ENCODE data around the gene ROCK2.

The ROCK2 gene

DNA sequence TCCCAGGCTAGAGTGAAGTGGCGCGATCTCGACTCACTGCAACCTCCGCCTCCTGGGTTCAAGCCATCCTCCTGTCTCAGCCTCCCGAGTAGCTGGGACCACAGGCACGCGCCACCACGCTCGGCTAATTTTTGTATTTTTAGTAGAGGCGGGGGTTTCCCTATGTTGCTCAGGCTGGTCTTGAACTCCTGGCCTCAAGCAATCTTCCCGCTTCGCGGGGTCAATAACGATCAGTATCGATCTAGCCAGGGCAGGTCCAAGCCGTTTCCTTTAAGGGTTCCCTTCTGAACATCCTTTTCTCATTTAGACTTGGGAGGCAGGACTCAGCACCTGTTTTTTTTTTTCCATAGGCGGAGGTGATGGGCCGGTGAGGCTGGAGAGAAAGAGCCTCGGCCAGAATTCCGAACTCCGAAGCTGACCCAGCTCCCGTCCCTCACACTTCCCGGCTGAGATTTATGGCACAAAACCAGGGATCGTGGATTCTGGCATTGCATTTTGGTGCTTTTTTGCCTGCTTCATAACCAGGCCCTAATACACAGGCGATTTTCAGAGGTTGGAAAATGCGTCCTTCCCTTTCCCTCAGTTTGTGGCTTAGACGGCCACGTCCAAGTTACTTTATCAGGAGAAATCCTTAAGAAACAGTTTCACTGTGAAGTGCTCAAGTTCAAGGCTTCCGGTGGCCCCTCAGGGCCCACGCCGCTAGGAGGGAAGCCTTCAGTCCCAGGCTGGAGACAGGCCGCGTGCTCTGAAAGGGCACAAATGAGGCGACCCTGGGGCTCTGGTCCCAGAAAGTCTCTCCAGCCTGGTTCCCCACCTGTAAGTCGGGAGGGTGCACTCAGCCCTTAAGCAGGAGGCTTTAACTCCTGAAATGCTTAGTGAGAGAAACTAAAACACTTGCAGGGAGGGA is 190.2 kb downstream of the ROCK2 start:
- DNase-seq (ENCODE audit: low read depth in 2 of 2): no peak

DNA sequence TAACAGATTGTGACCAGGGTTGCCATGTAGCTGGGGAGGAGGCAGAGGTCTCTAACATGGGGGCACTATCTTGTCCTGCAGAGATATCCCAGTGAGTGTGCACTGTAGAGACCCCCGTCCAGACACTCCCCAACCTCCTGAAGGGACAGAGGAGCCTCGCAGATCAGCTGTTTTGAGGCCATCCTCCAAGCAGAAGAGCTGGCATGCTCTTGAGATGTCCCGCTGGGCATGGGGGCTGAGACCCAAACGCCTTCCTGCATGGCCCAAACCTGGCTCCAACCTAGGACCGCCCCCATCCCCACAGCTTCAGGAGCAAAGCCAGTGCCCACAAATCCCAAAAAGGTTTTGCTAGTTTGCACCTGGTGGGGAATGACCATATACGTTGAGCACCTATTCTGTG is 191.8 kb downstream of the ROCK2 start:
- DNase-seq (ENCODE audit: low read depth in 2 of 2): no peak

DNA sequence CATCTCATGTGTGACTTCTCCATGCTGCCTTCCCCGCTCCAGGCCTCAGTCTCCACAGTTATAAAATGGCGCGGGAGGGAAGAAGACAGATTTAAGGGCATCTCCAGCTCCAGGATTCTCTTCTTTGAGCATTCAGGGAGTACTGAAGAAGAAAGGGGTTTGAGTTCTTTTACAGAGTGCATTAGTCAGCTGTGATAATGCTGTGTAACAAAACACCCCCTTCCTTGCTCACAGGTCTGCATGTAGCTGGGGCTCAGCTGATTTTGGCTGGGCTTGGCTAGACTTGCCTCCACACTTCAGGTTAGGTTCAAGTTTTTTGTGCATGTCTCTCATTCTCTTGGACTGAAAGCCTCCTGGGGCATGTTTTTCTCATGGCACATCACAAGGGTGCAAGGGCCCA is 197.2 kb downstream of the ROCK2 start:
- no peak for DNase-seq (ENCODE audit: low read depth in 2 of 2)

GRCh38 chr2:11146076-11146475 is 198.4 kb downstream of the ROCK2 start:
- DNase-seq (ENCODE audit: low read depth in 2 of 2): no peak

- no peak for DNase-seq (ENCODE audit: low read depth in 2 of 2)
These were observed 199.1 kb downstream of the ROCK2 start for GRCh38 chr2:11145350-11145749.

GRCh38 chr2:11144738-11145079 is 199.7 kb downstream of the ROCK2 start:
- no peak for DNase-seq (ENCODE audit: low read depth in 2 of 2)

- no peak for DNase-seq (ENCODE audit: low read depth in 2 of 2)
These were observed 200.2 kb downstream of the ROCK2 start for GRCh38 chr2:11144077-11144737.

DNA sequence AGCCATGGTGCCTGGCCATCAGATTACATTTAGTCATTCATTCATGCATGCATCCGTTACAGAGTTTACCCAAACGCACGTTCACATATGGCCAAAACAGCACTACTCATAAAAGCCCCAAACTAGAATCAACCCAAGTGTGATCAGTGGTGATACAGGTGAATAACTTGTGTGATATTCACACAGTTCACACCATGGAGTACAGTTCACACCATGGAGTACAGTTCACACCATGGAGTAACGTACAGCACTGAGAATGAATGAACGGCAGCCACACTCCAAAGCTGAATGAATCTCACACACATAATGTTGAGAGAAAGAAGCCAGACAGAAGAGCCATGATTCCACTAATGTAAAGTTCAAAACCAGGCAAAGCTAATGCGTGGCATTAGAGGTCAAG is 201.4 kb downstream of the ROCK2 start:
- DNase-seq (ENCODE audit: low read depth in 2 of 2): no peak

DNA sequence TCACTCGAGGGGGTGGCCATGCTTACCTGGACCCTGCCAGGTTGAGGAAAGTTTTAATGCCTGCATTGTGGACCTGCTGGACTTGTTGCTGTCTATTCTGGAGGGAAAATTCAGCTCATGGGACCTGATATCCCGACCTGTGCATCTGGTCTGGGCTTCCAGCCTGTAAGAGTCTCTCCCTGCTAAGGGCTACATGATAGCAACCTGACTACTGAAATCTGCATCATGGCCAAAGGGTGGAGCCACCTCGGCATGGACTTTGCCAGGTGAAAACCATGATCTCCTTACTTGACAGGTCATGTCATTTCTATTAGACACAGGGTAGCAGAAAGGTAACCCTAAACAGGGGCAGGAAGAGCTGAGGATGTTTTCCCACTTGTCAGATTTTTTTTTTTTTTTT is 202.1 kb downstream of the ROCK2 start:
- DNase-seq (ENCODE audit: low read depth in 2 of 2): no peak

- no peak for DNase-seq (ENCODE audit: low read depth in 2 of 2)
These were observed 203.1 kb downstream of the ROCK2 start for GRCh38 chr2:11141319-11141718.

GRCh38 chr2:11140492-11140891 is 203.9 kb downstream of the ROCK2 start:
- DNase-seq (ENCODE audit: low read depth in 2 of 2): no peak

DNA sequence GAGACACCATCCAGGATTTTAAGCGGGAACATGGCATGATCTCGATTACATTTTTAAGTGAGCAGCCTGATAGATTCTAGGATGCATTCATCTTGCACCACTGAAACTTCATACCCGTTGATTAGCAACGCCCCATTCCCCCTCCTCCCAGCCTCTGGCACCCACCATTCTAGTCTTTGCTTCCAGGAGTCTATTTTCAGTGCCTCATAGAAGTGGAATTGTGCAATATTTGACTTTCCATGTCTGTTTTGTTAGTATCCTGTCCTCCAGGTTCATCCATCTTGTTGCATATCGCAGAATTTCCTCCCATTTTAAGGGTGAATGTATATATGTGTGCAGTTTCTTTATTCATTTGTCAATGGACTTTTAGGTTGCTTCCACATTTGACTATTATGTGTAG is 210.1 kb downstream of the ROCK2 start:
- no peak for DNase-seq (ENCODE audit: low read depth in 2 of 2)

DNA sequence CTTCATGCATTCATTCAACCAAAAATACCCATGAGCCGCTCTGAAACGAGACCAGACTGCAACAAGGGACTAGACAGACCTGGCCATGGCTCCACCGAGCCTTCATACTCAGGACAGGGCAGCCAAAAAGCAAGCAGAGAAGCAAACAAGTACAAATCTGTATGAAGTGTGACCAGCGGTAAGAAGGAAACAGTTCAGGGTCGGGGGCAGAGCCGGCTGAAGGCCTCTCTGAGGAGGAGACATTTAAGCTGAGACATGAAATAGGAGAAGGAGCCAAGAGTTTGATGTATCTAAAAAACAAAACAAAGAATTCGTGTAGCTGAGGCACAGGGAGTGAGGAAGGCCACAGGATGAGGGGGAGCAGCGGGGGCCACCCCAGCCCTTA is 210.5 kb downstream of the ROCK2 start:
- DNase-seq (ENCODE audit: low read depth in 2 of 2): no peak

- DNase-seq (ENCODE audit: low read depth in 2 of 2): no peak
These were observed 211.0 kb downstream of the ROCK2 start for GRCh38 chr2:11133238-11133935.

DNA sequence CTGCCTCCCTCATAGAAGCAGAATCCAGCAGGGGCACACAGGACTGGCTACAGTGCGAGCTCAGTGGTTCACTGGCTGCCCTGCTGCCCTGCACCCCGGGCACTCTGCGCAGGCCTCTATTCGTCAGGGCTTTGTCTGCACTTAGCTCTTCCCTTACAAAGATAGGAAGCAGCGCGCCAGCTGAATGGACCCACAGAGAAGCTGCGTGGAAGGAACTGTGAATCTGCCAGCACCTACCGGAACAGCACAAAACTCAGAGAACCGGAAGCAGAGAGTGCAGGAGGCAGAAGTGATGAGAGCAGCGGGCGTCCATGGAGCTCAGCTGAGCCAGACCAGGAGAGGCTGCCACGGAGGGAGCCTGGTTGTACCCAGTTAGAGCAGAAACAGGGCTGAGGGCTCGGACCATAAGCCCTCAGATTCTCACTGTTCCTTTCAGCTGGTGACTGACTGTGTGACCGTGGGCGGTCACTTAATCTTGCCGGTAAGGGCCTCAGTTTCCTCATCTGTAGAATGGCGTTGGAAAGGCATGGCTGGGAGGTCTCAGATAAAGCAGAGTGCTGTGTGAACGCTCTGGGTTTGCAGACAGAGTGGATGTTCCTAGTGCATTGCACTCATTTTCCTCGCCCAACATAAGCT is 212.3 kb downstream of the ROCK2 start:
- DNase-seq (ENCODE audit: low read depth in 2 of 2): no peak

GRCh38 chr2:11131166-11131920 is 213.1 kb downstream of the ROCK2 start:
- no peak for DNase-seq (ENCODE audit: low read depth in 2 of 2)
